Measurements from ENCODE around the gene MYLK3. TPM values are rescaled to one million over a fixed set of nuclear protein-coding genes. Genes with fewer than 3 reads are reported as not detected.
"Not testable (repeated sequence)": the region's sequence is repeated elsewhere in the genome, so short reads cannot be mapped to it uniquely, and the experiment has no call there.

Gene MYLK3
- total and polyA plus RNA-seq, 4 donors: 0.20 to 0.78 (median 0.58) TPM

DNA sequence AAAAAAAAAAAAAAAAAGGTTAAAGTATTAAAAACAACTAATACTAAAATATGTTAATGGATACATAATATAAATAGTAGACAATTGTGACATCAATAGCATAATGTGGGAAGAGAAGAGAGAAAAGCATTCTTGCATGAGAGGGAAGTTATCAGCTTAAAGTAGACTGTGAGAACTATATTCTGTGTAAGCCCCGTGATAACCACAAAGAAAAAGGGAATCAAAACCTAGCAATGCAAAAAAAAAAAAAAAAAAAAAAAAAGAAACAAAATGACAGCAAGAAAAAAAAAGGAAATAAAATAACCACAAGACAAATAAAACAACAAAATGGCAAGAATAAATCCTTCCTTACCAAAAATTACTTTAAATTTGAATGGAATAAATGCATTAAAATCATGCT is 39.8 kb upstream of the MYLK3 start:
- intact Hi-C loops (cut with DNase I): no loop called here
- Histone ChIP-seq H3K27me3 (ENCODE audit: control insufficient read depth in 1 of 2, insufficient read depth in 2 of 2, low read length in 1 of 2) (no peaks in the 10 kb centered on the region), H3K36me3 (ENCODE audit: control insufficient read depth in 1 of 2, insufficient read depth in 2 of 2, low read length in 1 of 2) (no peaks in the 10 kb centered on the region), H3K4me3 (ENCODE audit: low read length in 2 of 2) (no peak overlapping the region), H3K9me3 (ENCODE audit: control insufficient read depth, low read length) (no peaks in the 10 kb centered on the region), H3K4me1 (ENCODE audit: control insufficient read depth in 1 of 2, insufficient read depth in 2 of 2, low read length in 2 of 2) (no peaks in the 10 kb centered on the region), H3K27ac (ENCODE audit: low read depth in 1 of 2, low read length in 2 of 2) (no peak overlapping the region)
- WGBS, 2 donors: 82 to 91% methylated on average over 1 of the region's 1 CpG
- DNase-seq: no peak
- no peak for ATAC-seq (ENCODE audit: low FRiP score)

DNA sequence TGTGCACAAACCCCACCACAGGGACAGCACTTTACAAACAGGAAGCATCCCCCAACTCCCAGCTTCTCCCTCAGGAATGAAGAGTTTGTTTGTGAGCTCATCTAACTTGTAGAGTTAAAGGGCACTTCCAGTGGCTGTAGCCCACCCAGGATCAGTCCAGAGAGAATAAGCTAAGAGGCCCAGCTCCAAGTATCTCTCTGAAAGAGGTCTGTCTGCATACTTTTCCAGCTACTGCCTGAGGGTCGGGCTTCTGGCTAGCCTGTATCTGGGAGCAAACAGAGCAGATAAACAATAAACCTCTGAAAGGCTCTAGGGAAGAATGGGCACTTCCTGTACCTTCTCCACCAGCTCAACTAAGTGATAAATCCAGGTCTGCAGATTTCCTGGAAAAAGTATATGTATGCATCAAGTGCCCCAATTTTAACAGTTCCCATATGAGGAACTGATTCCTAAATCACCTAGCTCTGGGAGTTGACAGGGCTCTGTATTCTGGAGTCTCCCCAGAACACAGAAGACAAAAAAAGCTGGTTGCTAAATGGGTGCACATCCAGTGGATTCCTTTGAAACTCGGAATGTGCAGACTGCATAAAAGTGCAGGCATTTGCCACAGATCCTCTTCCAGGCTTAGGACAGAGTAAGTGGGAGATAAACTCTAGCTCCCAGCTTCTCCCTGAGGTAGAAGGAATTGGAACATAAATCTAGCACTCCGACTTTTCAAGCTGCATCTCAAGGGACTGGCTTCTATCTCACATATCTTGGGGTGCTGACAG is 37.1 kb upstream of the MYLK3 start:
- Histone ChIP-seq H3K27ac (ENCODE audit: low read depth in 1 of 2, low read length in 2 of 2) (no peak overlapping the region), H3K36me3 (ENCODE audit: control insufficient read depth in 1 of 2, insufficient read depth in 2 of 2, low read length in 1 of 2) (no peaks in the 10 kb centered on the region), H3K9me3 (ENCODE audit: control insufficient read depth, low read length) (no peaks in the 10 kb centered on the region), H3K27me3 (ENCODE audit: control insufficient read depth in 1 of 2, insufficient read depth in 2 of 2, low read length in 1 of 2) (no peaks in the 10 kb centered on the region), H3K4me1 (ENCODE audit: control insufficient read depth in 1 of 2, insufficient read depth in 2 of 2, low read length in 2 of 2) (no peaks in the 10 kb centered on the region), H3K4me3 (ENCODE audit: low read length in 2 of 2) (no peak overlapping the region)
- no peak for DNase-seq
- intact Hi-C loops (cut with DNase I): no loop called here
- no peak for ATAC-seq (ENCODE audit: low FRiP score)
- whole genome bisulfite sequencing, 2 donors: 28 to 39% methylated on average over 3 of the region's 3 CpGs

DNA sequence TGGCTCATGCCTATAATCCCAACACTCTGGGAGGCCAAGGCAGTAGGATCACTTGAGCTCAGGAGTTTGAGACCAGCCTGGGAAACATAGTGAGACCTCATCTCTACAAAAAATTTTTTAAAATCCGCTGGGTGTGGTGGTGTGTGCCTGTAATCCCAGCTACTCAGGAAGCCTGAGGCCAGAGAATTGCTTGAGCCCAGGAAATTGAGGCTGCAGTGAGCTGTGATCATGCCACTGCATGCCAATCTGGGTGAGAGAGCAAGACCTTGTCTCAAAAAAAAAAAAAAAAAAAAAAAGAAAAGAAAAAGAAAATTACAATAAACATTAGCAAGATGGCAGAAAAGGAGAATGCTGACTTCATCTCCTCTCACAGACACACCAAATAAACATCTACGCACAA is 36.4 kb upstream of the MYLK3 start:
- DNase-seq; ATAC-seq (ENCODE audit: low FRiP score); intact Hi-C loops (cut with DNase I); H3K36me3 ChIP-seq (ENCODE audit: control insufficient read depth in 1 of 2, insufficient read depth in 2 of 2, low read length in 1 of 2); H3K4me1 ChIP-seq (ENCODE audit: control insufficient read depth in 1 of 2, insufficient read depth in 2 of 2, low read length in 2 of 2); H3K27ac ChIP-seq (ENCODE audit: low read depth in 1 of 2, low read length in 2 of 2); H3K27me3 ChIP-seq (ENCODE audit: control insufficient read depth in 1 of 2, insufficient read depth in 2 of 2, low read length in 1 of 2); H3K9me3 ChIP-seq (ENCODE audit: control insufficient read depth, low read length); H3K4me3 ChIP-seq (ENCODE audit: low read length in 2 of 2): not testable (repeated sequence)
- 86 to 89% methylated on average over 2 of the region's 2 CpGs for WGBS, 2 donors

DNA sequence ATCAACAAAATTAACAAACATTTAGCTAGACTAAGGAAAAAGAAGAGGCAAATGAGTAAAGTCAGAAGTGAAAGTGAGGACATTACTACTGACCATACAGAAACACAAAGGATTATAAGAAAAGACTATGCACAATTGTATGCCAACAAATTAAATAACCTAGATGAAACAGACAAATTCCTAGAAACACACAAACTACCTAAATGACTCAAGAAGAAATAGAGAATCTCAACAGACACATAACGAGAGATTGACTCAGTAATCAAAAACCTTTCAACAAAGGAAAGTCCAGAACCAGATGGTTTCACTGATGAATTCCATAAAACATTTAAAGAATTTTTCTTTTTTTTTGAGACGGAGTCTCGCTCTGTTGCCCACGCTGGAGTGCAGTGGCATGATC is 35.7 kb upstream of the MYLK3 start:
- no peak overlapping the region for H3K27ac ChIP-seq (ENCODE audit: low read depth in 1 of 2, low read length in 2 of 2)
- no peaks in the 10 kb centered on the region for H3K9me3 ChIP-seq (ENCODE audit: control insufficient read depth, low read length)
- H3K4me3 ChIP-seq (ENCODE audit: low read length in 2 of 2): no peak overlapping the region
- ATAC-seq (ENCODE audit: low FRiP score) (no peak), DNase-seq (no peak)
- 68 to 76% methylated on average over 4 of the region's 4 CpGs for WGBS, 2 donors
- H3K4me1 ChIP-seq (ENCODE audit: control insufficient read depth in 1 of 2, insufficient read depth in 2 of 2, low read length in 2 of 2): no peaks in the 10 kb centered on the region
- H3K36me3 ChIP-seq (ENCODE audit: control insufficient read depth in 1 of 2, insufficient read depth in 2 of 2, low read length in 1 of 2): no peaks in the 10 kb centered on the region
- intact Hi-C loops (cut with DNase I): no loop called here
- no peaks in the 10 kb centered on the region for H3K27me3 ChIP-seq (ENCODE audit: control insufficient read depth in 1 of 2, insufficient read depth in 2 of 2, low read length in 1 of 2)

DNA sequence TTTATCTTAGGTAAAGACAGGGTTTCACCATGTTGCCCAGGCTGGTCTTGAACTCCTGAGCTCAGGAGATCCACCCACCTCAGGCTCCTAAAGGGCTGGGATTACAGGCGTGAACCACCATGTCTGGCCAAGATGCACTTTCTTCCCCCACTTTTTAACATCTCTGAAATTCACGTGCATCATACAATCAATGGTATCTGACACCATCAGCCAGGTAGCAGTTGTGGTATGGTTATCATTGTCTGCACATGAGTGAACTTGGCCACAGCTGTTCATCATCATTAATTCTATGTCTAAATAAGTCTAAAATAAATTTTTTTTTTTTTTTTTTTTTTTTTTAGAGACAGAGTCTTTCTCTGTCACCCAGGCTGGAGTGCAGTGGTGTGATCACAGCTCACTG is 34.2 kb upstream of the MYLK3 start:
- ATAC-seq (ENCODE audit: low FRiP score) (no peak), DNase-seq (no peak)
- Histone ChIP-seq H3K36me3 (ENCODE audit: control insufficient read depth in 1 of 2, insufficient read depth in 2 of 2, low read length in 1 of 2) (no peaks in the 10 kb centered on the region), H3K9me3 (ENCODE audit: control insufficient read depth, low read length) (no peaks in the 10 kb centered on the region), H3K27me3 (ENCODE audit: control insufficient read depth in 1 of 2, insufficient read depth in 2 of 2, low read length in 1 of 2) (no peaks in the 10 kb centered on the region), H3K4me3 (ENCODE audit: low read length in 2 of 2) (no peak overlapping the region), H3K4me1 (ENCODE audit: control insufficient read depth in 1 of 2, insufficient read depth in 2 of 2, low read length in 2 of 2) (no peaks in the 10 kb centered on the region), H3K27ac (ENCODE audit: low read depth in 1 of 2, low read length in 2 of 2) (no peak overlapping the region)
- intact Hi-C loops (cut with DNase I): no loop called here
- WGBS, 2 donors: 84 to 87% methylated on average over 2 of the region's 2 CpGs

DNA sequence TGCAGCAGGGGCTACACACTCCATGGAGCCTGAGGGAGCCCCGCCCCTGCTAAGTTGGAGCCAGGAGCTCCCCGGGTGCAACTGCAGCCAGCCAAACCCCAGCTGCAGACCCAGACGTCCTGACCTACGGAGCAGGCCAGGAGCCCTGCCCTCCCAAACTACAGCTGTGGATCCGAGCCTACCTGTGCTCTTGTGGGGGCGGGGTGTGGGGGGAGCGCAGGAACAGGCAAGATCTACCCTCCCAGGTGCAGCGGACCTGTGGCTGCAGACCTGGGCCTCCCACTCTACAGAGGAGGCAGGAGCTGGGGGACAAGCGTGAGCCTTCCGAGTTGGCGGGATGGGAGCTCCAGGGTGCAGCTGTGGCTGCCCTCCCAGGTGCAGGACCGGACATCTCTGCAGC is 29.7 kb upstream of the MYLK3 start:
- DNase-seq: no peak
- WGBS, 2 donors: 80 to 89% methylated on average over 11 to 12 of the region's 12 CpGs
- Histone ChIP-seq H3K9me3 (ENCODE audit: control insufficient read depth, low read length) (no peaks in the 10 kb centered on the region), H3K27ac (ENCODE audit: low read depth in 1 of 2, low read length in 2 of 2) (no peak overlapping the region), H3K4me3 (ENCODE audit: low read length in 2 of 2) (no peak overlapping the region), H3K27me3 (ENCODE audit: control insufficient read depth in 1 of 2, insufficient read depth in 2 of 2, low read length in 1 of 2) (no peaks in the 10 kb centered on the region), H3K36me3 (ENCODE audit: control insufficient read depth in 1 of 2, insufficient read depth in 2 of 2, low read length in 1 of 2) (no peaks in the 10 kb centered on the region), H3K4me1 (ENCODE audit: control insufficient read depth in 1 of 2, insufficient read depth in 2 of 2, low read length in 2 of 2) (no peaks in the 10 kb centered on the region)
- peak; percentile 19 for ATAC-seq (ENCODE audit: low FRiP score)
- intact Hi-C loops (cut with DNase I): no loop called here

DNA sequence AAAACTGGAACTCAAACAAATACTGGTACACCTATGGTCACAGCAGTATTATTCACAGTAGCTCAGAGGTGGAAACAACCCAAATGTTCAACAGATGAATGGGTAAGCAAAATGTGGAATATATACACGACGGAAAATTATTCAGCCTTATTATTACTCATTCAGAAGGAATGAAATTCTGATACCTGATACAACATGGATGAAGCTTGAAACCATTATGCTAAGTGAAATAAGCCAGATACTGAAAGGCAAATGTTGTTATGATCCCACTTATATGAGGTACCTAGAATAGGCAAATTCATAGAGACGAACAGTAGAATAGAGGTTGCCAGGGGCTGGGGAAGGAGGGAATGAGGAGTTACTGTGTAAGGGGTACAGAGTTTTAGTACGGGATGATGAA is 27.1 kb upstream of the MYLK3 start:
- ATAC-seq (ENCODE audit: low FRiP score) (no peak), DNase-seq (no peak)
- no peaks in the 10 kb centered on the region for H3K27me3 ChIP-seq (ENCODE audit: control insufficient read depth in 1 of 2, insufficient read depth in 2 of 2, low read length in 1 of 2)
- H3K4me3 ChIP-seq (ENCODE audit: low read length in 2 of 2): no peak overlapping the region
- no peak overlapping the region for H3K27ac ChIP-seq (ENCODE audit: low read depth in 1 of 2, low read length in 2 of 2)
- no peaks in the 10 kb centered on the region for H3K4me1 ChIP-seq (ENCODE audit: control insufficient read depth in 1 of 2, insufficient read depth in 2 of 2, low read length in 2 of 2)
- no peaks in the 10 kb centered on the region for H3K9me3 ChIP-seq (ENCODE audit: control insufficient read depth, low read length)
- intact Hi-C loops (cut with DNase I): no loop called here
- WGBS, 2 donors: 81 to 85% methylated on average over 4 of the region's 4 CpGs
- H3K36me3 ChIP-seq (ENCODE audit: control insufficient read depth in 1 of 2, insufficient read depth in 2 of 2, low read length in 1 of 2): no peaks in the 10 kb centered on the region

DNA sequence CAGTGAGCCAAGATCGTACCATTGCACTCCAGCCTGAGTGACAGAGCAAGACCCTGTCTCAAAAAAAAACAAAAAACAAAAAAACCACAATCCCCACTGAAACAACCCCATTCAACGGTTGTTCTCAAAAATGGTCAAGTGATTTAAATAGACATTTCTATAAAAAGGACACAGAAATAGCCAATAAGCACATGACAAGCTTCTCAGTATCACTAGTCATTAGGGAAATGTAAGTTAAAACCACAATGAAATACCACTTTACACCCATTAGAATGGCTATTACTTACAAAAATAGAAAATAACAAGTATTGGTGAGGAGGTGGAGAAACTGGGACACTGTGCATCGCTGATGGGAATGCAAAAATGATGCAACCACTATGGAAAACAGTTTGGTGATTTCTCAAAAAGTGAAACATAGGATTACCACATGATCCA is 26.6 kb upstream of the MYLK3 start:
- WGBS, 2 donors: 83 to 84% methylated on average over 3 of the region's 3 CpGs
- H3K27me3 ChIP-seq (ENCODE audit: control insufficient read depth in 1 of 2, insufficient read depth in 2 of 2, low read length in 1 of 2): no peaks in the 10 kb centered on the region

DNA sequence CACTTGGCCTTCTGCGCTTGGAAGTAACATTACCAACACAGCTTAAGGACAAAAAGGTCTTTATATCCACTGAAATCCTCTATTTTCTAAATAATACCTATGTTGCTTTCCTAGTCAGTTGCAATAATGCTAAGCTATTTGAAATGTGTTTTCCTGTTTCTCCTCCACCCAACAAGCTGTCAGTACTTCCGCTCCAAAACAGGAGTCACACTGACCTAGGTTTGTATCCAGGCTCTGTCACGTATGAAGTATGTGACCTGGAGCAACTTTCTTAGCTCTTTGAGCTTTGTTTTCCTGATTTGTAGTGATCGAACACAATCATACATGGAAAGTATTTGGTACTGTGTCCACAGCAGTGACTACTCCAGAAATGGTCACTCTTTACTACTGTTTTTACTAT is 24.3 kb upstream of the MYLK3 start:
- H3K27ac ChIP-seq (ENCODE audit: low read depth in 1 of 2, low read length in 2 of 2): no peak overlapping the region
- H3K4me1 ChIP-seq (ENCODE audit: control insufficient read depth in 1 of 2, insufficient read depth in 2 of 2, low read length in 2 of 2): no peaks in the 10 kb centered on the region
- H3K27me3 ChIP-seq (ENCODE audit: control insufficient read depth in 1 of 2, insufficient read depth in 2 of 2, low read length in 1 of 2): no peaks in the 10 kb centered on the region
- no peak for ATAC-seq (ENCODE audit: low FRiP score)
- H3K36me3 ChIP-seq (ENCODE audit: control insufficient read depth in 1 of 2, insufficient read depth in 2 of 2, low read length in 1 of 2): no peaks in the 10 kb centered on the region
- no peak overlapping the region for H3K4me3 ChIP-seq (ENCODE audit: low read length in 2 of 2)
- no peaks in the 10 kb centered on the region for H3K9me3 ChIP-seq (ENCODE audit: control insufficient read depth, low read length)
- 82 to 85% methylated on average over 4 of the region's 4 CpGs for WGBS, 2 donors
- intact Hi-C loops (cut with DNase I): no loop called here
- no peak for DNase-seq

More for the DNA sequence above, 26.6 kb upstream of the MYLK3 start:
- ATAC-seq (ENCODE audit: low FRiP score) (no peak), DNase-seq (no peak)
- H3K36me3 ChIP-seq (ENCODE audit: control insufficient read depth in 1 of 2, insufficient read depth in 2 of 2, low read length in 1 of 2): no peaks in the 10 kb centered on the region
- no peak overlapping the region for H3K27ac ChIP-seq (ENCODE audit: low read depth in 1 of 2, low read length in 2 of 2)
- H3K4me3 ChIP-seq (ENCODE audit: low read length in 2 of 2): no peak overlapping the region
- no peaks in the 10 kb centered on the region for H3K4me1 ChIP-seq (ENCODE audit: control insufficient read depth in 1 of 2, insufficient read depth in 2 of 2, low read length in 2 of 2)
- H3K9me3 ChIP-seq (ENCODE audit: control insufficient read depth, low read length): no peaks in the 10 kb centered on the region
- intact Hi-C loops (cut with DNase I): no loop called here

Data from aorta (tissue), 5 donors.